HG03039 (cell line): ENCODE measurements around the gene PRKAR2B.
"Not testable (repeated sequence)": the region's sequence is repeated elsewhere in the genome, so short reads cannot be mapped to it uniquely, and the experiment has no call there.

Experiments used
- ATAC-seq: cut with Tn5 transposase; IDR thresholded peaks from one replicate; pipeline ENCODE4 v1.9.1; 2021; ENCODE audit warnings: mild to moderate bottlenecking, moderate library complexity; ENCODE audit not compliant: unreplicated experiment

Gene PRKAR2B

DNA sequence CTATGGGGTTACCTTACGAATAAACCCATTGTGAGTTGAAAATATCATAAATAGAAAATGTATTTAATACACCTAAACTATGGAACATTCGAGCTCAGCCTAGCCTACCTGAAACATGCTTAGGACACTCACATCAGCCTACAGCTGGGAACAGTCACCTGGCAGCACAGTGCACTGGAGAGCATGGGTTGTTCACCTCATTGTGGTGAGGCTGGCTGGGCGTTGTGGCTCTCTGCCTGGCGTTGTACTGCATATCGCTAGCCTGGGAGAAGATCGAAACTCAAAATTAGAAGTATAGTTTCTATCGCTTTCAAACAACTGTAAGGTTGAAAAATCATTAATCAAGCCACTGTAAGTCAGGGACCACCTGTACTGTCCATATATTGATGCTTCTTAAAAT, 107.0 kb downstream of the PRKAR2B start:
- ATAC-seq: no peak

GRCh38 chr7:107152011-107152410, 107.5 kb downstream of the PRKAR2B start:
- no peak for ATAC-seq

DNA sequence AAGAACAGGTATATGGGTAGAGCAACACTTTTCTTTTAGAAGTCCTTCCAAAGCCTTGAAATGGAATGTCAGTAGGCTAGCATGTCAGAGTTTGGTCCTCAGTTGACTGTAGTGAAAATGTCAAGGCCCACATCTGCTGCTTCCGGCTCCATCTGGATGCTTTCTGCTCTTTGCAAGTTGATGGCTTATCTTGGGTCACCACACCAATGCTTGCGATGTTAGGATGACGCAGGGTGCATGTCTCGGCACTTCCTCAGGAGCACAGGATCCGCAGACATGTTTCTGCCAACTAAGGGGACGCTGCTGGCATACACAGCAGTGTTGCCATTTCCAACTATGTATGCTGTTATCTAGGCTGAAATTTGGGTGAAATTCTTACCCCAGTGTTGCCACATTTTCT, 110.3 kb downstream of the PRKAR2B start:
- no peak for ATAC-seq

- not testable (repeated sequence) for ATAC-seq
These were observed 111.2 kb downstream of the PRKAR2B start for GRCh38 chr7:107155726-107156125.

DNA sequence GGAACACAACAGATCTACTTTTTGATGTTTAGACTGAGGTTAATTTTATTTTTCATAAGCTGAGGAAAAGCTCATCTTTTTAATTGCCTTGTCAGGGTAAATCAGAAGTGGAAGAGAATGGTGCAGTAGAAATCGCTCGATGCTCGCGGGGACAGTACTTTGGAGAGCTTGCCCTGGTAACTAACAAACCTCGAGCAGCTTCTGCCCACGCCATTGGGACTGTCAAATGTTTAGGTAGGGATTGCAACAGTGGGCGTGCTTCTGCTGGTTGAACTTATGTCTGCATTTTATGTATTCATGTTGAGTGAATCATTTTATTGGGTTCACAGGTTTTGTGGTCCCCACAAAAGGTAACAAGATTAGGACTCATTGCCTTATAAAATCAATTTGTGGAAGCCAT, 112.6 kb downstream of the PRKAR2B start:
- no peak for ATAC-seq

- ATAC-seq: no peak
These were observed 113.5 kb downstream of the PRKAR2B start for GRCh38 chr7:107158028-107158427.

GRCh38 chr7:107160389-107160788, 115.9 kb downstream of the PRKAR2B start:
- ATAC-seq: no peak

DNA sequence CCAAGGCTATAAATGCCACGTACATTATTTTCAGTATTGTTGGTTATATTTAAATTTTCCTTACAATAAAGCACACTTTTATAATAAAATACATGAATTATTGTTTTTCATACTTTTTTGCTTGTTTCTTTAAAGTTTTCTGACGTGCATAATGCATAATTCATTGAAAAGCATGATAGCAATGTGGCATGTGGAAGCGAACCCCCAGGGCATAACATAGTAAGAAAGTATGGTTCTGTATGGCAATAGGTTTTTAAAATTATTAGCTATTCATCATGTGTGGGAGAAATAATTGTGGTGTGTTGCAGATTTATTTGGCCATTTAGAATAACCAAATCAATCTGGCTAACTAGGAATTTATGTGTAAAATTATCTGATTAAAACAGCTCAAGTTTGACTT, 116.9 kb downstream of the PRKAR2B start:
- ATAC-seq: no peak

DNA sequence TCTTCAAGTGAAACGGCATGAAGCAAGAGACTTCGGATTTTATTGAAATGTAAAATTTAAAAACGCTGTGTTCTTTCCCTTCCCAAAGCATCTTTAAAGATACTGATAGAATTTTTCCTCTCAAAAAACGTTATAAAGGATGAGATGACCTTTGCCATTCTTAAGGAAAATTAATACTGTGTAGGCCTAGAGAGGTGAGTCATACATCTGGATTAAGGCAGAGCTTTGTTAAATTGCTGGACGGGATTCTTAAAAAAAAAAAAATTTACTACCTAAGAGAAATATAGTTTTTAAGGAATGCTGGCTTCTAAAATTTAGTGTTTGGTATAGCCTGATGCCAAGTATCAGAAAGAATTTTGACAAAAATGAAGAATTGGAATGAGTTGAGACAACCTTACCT, 118.0 kb downstream of the PRKAR2B start:
- ATAC-seq: no peak

DNA sequence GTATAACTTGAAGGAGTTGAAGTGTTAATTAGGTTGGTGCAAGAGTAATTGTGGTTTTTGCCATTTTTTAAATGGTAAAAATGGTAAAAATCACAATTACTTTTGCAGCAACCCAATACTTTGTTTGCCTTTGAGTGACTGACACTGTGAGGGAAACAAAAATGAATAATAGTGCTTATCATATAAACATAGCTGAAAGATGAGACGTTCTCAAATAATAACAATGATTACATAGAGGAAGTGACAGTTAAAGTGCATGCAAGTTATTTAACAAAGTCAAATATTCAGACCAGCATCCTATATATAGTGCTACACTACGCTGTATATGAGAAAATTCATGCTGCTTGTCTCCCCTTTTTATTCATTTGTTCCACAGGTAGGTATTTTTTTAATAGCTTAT, 119.6 kb downstream of the PRKAR2B start:
- no peak for ATAC-seq

- no peak for ATAC-seq
These were observed 120.8 kb downstream of the PRKAR2B start for GRCh38 chr7:107165341-107165740.

- no peak for ATAC-seq
These were observed 122.4 kb downstream of the PRKAR2B start for GRCh38 chr7:107166736-107167426.

- no peak for ATAC-seq
These were observed 123.2 kb downstream of the PRKAR2B start for GRCh38 chr7:107167483-107168232.

DNA sequence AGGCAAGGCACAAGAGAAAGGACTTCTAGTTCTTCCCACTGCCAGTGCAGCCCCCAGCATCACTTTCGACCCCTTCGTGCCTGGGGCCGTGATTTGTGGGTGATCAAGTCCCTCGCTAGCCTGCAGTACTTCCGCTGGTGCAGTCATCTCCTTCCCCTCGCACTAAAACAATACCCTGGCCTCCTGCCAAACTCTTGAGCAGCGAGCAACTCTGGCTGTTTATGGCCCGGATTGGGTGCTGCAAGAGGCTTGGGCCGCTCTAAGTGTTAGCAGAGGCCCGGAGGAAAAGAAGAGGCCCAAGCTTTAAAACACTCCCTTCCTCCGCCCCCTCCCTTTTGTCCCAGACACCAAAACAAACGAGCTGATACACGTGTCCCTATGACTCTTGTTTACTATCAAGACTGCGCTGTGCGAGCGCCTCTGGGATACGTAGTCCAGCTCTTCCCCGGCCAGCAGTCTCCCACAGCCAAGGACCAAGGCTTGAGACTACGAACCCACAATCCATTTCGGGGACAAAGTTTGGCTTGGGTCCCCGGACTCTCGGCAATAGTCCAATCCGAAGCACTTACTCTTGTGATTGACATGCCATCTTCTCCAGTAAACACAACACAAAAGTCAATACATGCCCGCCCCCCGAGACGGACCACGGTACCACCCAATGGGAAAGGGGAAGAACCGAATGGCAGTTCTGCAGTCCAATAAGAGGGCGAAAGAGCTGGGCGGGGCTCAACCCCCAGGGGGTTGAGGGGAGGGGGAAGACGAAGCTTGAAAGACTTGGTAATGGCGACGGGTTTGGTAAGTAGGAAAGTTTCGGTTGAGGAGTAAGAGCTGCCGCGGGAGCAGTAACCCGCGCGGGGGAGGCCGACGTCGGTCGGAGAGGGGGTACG, 124.0 kb downstream of the PRKAR2B start, which contains the start of gene HBP1:
HBP1 (plus strand) TSS at position 771 of the 887 bp plus-strand sequence. CDS start 10,891 bp downstream, outside the sequence.
- peak; percentile 87 for ATAC-seq

DNA sequence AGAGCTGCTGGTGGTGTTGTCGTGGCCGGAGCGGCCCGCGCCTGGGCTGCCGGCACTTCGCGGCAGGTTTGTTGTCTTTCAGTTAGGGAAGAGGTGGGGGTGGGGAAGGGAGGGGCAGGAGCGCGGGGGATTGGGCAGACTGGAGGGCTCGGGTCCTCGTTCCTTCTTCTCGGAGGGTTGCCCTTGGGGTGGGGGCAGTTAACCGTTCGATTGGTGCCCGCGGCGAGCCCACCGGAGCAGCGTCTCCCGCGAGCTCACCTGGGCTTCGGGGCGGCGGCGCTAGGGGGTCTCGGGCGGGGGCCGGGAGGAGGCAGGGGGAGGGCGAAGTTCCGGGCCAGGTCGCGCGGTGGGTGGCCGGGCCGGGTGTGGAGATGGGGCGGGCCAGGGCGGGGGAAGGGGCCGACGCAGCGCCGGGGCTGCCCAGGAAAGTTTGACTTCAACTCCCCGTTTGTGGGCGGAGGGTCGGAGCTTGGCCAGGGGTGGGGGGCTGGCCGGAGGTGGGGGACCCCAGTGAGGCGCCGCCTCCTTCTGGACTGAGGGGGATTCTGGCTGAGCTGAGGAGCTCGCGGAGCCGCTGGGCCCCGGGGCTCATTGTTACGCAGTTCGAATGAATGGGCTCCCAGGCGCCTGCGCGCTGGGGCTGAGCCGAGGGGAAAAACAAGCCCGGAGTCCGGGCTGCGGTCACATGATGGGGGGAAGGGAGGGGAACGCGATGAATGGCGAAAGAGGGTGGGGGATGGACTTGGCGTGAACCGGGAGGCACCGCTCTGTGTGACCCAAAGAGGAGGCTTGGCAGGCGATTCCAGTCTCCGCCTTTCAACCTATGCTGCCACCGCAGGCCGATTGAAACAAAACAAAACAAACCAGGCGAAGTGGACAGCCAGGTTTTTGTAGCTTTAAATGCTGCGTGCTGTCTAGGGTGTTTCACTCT, 124.9 kb downstream of the PRKAR2B start:
- ATAC-seq: peak; percentile 23

- ATAC-seq: no peak
These were observed 125.8 kb downstream of the PRKAR2B start for GRCh38 chr7:107170051-107170915.

DNA sequence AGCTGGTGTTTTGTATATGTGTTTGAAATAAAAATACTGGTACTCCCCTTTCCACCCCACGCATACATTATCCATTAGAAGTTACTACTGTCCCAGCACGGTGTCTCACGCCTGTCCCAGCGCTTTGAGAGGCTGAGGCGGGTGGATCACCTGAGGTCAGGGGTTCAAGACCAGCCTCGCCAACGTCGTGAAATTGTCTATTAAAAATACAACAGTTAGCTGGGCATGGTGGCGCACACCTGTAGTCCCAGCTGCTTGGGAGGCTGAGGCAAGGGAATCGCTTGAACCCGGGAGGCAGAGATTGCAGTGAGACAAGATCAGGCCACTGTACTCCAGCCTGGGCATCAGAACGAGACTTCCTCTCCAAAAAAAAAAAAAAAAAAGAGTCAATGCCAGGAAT, 127.0 kb downstream of the PRKAR2B start:
- ATAC-seq: no peak

DNA sequence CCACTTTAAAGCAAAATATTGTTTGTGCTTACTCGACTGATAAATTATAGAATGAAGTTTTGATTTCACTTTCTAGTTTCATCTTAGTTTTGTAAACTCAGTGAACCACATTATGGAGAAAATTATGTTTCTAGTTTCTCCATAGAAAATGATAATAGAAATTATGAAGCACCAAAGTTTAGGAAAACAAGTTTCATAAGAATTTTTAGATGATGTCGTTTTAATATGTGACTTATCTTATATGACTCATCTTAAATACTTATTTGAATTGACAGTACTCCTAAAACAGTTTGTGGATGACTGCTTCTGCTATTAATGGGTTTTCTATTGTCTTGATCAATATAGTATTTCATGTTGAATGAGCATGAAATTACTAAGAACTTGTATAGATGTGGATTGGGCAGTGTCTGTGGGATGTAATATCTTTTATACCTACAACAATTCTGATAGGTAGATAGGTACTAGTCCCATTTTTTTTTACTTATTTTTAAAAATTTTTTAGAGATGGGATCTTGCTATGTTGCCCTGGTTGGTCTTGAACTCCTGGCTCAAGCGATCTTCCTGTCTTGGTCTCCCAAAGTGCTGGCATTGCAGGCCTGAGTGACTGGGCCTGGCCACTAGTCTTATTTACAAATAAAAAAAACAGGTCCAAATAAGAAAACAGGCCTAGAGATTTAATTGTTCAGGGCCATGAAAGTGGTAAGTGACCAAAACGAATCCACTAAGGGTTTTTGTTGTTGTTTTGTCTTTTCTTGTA, 127.9 kb downstream of the PRKAR2B start:
- ATAC-seq: no peak

DNA sequence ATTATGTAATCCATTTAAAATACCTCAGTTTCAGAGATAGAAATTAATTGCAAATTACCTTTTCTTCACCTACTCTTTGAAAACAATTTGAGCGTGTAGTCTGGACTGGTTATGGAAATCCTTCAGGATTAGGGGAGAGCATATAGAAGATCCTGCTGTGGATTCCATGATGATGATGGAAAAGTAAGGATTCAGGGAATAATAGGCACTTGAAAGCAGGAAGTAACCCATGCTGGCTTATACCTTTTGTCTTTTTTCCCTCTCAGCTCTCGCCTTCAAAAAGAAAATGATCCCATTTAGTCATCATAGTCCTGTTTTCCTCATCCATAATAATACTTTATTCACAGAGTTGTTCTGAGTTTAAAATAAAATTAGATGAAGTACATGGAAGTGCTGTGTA, 128.7 kb downstream of the PRKAR2B start:
- ATAC-seq: no peak
